Posterior vena cava (tissue), 2 donors: ENCODE measurements around the gene CLDN14. TPM values are rescaled to one million over a fixed set of nuclear protein-coding genes. Genes with fewer than 3 reads are reported as not detected.
"Not testable (repeated sequence)": the region's sequence is repeated elsewhere in the genome, so short reads cannot be mapped to it uniquely, and the experiment has no call there.

Experiments used
- DNase-seq: peaks from one replicate; pipeline ENCODE4 v3.0.0-alpha.2; 2020; ENCODE audit warnings: low spot score
- intact Hi-C, 2 donors: fragments of 100-400 bp; cut with DNase I; formaldehyde crosslinking; loops; one replicate each; pipeline versions ENCODE4 v1.14.1 to v1.14.2; 2022 to 2023
- total RNA-seq, 2 donors: library from RNA; stranded (reverse); fragmentation: NEBNext Ultra II Directional; extraction: Animal tissue kit (Norgen Biotek cat#: 25700); gene quantifications; one replicate each; pipeline ENCODE4 v1.2.1, GENCODE V29; 2021
- donor health status: DM: yes; HTN: yes; CAD: no.
- donor health status: DM: yes; HTN: yes; CAD: no.

Gene CLDN14
- total RNA-seq, 2 donors from 2014 or later, result 0.14 TPM; not detected in 1

DNA sequence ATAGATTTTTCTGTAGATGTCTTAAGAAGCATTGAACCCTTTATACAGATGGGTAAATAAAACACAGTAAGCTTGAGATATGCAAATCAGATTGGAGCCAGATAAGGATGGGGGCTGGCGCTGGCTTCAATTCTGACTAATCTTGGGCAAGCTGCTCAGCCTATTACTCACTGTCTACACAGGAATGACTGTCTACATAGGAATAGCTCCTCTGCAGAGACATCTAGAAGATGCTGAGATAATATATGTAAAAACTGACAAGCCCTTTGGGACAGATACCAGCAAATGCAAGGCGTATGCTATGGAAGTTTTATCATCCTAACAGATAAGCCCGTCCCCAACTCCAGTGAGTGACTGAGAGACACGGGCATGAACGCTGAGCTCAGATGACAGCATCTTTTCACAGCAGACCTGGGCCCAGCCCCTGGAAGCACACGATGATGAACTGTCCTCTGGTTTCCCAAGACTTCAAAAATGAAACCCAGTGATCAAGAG lies 1.7 kb downstream of the CLDN14 start:
- intact Hi-C loops, result no loop called here
- DNase-seq, result peak; percentile 50

DNA sequence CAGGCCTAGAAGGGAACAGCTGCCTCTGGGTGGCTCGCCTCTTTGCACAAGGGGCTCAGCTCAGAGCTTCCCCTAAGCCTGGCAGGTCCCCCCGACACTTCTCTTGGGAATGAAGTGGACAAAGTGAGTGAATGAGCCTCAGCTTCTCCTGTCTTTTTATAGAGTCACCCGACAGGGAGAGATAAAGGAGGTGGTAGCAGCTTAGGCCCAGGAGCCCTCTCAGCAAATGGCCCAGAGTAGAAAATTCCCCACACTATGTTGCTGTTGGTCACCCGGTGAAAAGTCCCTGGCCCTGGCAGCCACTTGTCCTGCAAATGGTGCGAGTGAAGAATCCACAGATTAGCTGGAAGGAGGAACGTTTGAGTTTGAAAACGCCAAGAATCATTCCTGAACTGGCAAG lies 2.4 kb downstream of the CLDN14 start:
- DNase-seq, result peak; percentile 18
- intact Hi-C loops, result no loop called here

GRCh38 chr21:36477001-36477400 lies 2.9 kb downstream of the CLDN14 start:
- peak; percentile 48 for DNase-seq
- intact Hi-C loops, result no loop called here

DNA sequence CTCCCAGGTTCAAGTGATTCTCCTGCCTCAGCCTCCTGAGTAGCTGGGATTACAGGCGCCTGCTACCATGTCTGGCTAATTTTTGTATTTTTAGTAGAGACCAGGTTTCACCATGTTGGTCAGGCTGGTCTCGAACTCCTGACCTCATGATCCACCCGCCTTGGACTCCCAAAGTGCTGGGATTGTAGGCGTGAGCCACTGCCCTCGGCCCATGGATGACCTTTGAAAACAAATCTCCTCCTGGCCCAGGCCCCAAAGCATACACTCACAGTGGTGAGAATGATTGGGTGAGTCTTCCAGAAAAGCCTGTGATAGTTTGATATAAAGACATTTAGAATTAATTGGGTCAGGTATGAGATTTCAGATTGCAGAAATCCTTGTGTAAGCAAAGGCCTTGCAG lies 3.4 kb downstream of the CLDN14 start:
- peak; percentile 66 for DNase-seq
- intact Hi-C loops, result not testable (repeated sequence)

DNA sequence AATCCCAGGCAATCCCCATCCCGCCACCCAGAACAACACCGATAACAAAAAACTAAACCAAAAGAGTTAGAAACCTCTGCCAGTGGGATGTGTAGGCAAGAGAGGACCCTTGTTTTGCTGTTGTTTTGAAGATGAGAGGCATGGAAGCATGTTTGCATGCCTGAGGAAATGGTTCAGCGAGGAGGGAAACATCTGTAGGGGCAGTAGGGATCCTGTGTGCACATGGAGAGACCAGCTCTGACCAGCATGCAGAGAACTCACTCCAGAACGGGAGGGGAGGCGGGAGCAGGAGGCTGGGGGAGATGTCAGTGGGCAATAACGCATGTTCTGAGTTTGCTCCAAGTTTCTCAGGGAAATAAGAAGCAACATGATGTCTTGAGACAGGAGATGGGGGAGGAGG lies 5.3 kb downstream of the CLDN14 start:
- intact Hi-C loops, result no loop called here
- DNase-seq, result no peak

- intact Hi-C loops, result no loop called here
- no peak for DNase-seq
These were observed 6.7 kb downstream of the CLDN14 start for GRCh38 chr21:36473203-36473602.

GRCh38 chr21:36472377-36472776 lies 7.5 kb downstream of the CLDN14 start:
- no peak for DNase-seq
- intact Hi-C loops, result no loop called here

DNA sequence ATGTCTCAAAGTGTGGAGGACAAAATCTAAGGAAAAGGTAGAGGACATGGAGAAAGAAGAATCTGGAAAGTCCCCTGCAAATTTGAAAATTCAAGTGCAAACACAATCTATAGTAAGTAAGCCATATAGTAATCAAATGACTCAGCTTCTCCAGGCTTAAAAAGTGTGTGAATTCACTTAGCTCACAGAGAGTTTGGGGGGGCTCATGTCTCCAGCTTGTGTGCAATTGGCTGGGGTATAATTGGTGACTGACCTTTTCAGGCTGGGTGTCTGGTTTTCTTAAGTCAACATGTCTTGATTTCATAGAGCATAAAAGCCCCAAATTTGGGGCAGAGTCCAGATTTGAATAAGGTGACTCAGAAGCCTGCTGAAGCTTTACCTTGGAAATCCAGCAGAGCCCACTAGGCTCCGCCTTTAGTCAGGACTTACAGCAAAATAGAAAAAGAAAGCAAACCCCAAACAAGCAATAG lies 8.6 kb downstream of the CLDN14 start:
- intact Hi-C loops, result no loop called here
- no peak for DNase-seq

DNA sequence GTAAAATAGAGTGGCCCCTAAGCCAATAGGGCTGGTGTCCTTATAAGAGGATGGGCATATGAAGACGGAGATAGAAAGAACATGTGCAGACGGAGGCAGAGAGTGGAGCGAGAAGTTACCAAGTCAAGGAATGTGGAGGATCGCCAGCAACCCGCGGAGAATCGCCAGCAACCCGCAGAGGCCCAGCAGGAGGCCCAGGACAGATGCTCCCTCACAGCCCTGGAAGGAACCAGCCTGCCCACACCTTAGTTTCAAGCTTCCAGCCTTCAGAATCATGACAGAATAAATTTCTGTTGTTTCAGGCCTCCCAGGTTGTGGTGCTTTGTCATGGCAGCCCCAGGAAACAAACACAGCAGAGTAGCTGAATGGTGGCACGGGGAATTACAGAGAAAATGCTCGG lies 9.6 kb downstream of the CLDN14 start:
- intact Hi-C loops, result no loop called here
- no peak for DNase-seq

DNA sequence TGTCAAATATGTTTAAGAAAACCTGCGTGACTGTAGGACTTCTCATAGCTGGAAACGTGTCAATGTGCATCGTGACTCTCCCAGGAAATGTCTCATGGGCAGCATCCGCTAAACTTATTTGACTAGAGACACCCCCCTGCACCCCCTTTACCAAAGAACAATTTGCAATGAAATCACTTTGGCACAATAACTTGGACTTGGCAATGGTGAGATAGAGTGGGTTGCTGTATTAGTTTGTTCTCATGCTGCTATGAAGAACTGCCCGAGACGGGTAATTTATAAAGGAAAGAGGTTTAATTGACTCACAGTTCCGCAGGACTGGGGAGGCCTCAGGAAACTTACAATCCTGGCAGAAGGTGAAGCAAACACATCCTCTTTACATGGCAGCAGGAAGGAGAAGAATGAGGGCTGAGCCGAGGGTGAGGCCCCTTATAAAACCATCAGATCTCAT lies 13.8 kb downstream of the CLDN14 start:
- intact Hi-C loops, result no loop called here
- DNase-seq, result peak; percentile 11

DNA sequence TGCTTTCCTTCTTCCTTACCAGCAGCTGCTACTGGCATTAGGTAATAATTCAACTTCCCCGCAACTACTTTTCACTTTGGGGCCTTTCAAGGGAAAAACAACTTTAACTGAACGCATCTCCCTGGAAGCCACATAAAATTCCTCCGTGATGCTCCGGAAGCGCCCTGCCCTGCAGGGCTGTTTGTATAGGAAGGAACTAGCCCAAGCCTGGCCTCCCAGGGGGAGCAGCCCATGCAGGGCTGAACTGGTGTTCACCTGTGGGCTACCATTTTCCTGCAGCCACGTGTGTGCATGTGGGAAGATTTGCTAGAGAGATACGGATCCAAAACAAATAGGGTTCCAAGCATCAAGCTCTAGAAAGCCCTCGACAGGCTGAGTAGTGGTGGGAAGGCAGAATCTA lies 14.4 kb downstream of the CLDN14 start:
- peak; percentile 24 for DNase-seq
- intact Hi-C loops, result no loop called here

DNA sequence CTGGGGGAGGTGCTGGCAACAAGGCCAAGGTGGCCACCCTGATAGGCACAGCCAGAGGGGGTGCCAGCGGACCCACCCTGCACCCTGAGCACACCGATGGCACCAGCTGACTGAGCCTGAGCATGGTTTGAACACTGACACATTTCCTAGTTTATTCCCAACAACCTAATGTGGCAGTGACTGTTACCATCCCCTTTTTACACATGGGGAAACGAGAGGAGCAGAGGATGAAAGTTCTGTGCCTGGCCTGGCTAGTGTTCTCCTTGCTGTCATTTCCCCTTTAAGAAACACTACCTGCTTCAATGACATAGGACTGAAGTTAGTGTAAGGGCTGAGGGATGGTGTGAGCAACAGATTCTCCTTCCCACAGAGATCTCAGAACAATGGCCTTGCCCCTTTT lies 15.3 kb downstream of the CLDN14 start:
- intact Hi-C loops, result no loop called here
- DNase-seq, result peak; percentile 34

- peak; percentile 34 for DNase-seq
- intact Hi-C loops, result no loop called here
These were observed 15.9 kb downstream of the CLDN14 start for GRCh38 chr21:36463991-36464390.

GRCh38 chr21:36463204-36463603 lies 16.7 kb downstream of the CLDN14 start:
- intact Hi-C loops, result no loop called here
- DNase-seq, result peak; percentile 52

DNA sequence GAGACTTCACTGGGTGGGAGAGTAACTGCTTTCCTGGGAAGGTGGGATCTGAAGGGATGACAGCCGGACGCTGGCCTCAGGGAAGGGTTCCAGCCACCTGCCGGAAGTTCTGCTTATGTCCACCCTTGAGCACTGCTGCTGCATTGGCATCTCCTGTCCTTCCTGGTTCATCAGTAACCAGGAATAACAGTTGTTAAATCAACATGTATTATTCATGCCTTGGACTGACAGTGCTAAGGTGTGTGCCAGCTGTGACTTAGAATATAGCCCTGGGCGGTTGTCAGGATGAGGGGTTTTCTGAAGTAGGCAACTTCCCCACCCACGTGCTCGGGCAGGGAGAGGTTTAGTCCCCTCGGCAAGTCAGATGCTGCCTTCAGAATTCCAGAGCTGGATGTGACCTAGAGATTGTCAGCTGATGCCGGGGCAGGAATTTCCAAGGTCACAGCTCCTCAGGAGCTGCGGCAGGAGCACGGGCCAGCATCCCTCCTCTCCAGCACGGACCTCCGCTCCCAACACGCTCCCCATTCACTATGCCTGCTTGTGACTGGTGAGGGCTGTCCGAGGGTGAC lies 17.9 kb downstream of the CLDN14 start:
- intact Hi-C loops, result no loop called here
- DNase-seq, result peak; percentile 47

DNA sequence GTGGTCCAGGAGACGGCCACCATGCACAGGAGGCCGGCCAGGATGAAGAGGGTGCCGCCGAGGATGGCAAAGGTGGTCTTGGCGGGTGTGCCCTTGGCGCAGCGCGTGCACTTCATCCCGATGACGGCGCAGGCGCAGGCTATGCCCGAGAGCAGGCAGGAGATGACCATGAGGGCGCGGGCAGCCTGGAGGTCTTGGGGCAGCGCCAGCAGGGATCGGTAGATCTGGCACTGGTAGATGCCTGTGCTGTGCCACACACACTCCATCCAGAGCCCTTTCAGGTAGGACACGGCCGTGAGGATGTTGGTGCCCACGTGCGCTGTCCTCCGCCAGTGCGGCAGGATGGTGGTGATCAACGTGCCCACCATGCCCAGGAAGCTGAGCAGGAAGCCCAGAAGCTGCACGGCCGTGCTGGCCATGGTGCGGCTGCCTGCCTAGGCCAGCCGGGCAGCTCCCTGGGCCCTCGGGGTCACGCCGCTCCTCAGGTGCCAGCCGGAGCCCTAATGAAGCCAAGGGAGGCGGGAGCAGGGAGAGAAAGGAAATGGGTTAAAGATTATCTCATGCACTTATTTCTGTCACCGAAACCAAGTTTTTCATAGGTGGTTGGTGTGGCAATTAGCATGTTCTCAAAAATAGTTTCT lies 18.5 kb downstream of the CLDN14 start:
- intact Hi-C loops, result no loop called here
- DNase-seq, result peak; percentile 66

GRCh38 chr21:36460866-36461265 lies 19.1 kb downstream of the CLDN14 start:
- intact Hi-C loops, result no loop called here
- peak; percentile 66 for DNase-seq

DNA sequence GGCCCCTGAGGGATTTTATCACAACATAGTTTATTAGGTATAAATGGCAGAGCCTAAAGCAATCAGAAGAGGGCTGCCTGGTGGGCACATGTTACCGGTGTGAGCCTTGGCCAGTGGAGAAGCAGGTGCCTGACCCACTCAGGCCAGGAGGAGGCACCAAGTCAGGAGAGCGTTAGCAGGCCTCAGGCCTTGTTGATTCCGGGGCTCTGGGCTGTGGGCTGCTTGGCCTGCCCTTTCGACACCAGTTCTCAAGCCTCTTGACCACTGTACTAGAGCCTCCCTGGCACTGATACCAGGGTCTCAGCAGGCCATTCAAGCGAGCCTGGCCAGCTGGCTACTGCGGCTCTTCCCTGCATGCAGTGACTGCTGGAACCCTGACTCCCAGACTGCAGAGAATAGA lies 20.8 kb downstream of the CLDN14 start:
- peak; percentile 58 for DNase-seq
- intact Hi-C loops, result no loop called here

DNA sequence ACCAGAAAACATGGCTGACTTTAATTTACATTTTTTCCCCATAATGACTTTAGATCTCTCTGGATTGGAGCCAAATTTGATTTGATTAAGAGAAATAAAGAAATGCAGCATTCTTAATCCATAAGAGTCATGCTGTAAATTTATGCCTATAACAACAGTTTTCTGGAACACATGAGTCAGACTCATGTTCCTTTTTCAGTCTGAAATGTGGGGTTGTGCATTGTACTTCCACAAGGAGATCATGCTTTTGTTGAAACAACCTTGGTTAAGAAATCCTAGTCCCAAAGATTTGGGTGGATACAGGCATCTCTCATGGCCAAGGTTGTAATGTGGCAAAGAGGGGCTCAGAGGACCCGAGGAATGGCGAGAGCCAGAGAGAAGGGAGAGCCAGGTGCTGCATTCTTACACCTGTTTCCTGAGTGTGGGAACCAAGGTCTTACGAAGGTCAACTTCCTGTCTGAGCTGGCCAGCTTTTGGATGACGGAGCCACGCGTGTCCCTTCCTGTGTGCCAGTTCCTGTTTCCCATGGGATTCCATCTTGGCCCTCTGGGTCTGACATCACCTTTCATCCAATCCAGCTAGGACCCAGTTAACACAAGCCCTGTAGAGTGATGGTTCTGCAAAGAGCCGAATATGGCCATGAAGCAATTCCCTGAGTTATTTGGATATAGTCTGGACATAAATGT lies 23.1 kb downstream of the CLDN14 start:
- intact Hi-C loops, result no loop called here
- DNase-seq, result peak; percentile 70

DNA sequence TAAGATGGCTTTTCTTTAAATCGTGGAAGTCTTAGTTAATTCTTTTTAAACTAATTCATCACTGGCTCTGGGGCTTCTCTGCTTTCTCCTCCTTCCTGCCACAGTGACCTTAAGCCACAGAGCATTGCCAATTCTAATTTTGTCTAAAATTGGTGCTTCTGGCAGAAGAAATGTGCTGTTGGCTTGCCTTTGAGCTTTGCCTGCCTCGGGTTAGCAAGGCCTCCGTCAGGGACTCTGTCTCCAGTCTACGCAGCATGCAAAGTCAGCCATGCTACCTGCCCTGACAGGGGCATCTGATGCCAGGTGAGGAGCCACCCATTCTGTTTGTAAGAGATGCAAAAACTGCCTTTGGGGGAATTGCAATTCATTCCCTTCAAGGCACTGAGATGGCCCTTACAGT lies 25.2 kb downstream of the CLDN14 start:
- peak; percentile 15 for DNase-seq
- intact Hi-C loops, result no loop called here
